SHP77 (cell line): ENCODE data around the gene PDIA5.
"Not testable (repeated sequence)": the region's sequence is repeated elsewhere in the genome, so short reads cannot be mapped to it uniquely, and the experiment has no call there.

Experiments
- DNase-seq, 2 experiments: peaks; one replicate each; lab custom pipeline; 2025; lab: John Stamatoyannopoulos, UW

Gene PDIA5

GRCh38 chr3:123093696-123094095 lies 26.9 kb downstream of the PDIA5 start:
- no peak for DNase-seq

- no peak for DNase-seq
Observed at GRCh38 chr3:123094516-123095313, 27.9 kb downstream of the PDIA5 start.

- DNase-seq: no peak
Observed at GRCh38 chr3:123096126-123096525, 29.3 kb downstream of the PDIA5 start.

GRCh38 chr3:123096731-123097130 lies 29.9 kb downstream of the PDIA5 start:
- DNase-seq: no peak

- no peak for DNase-seq
Observed at GRCh38 chr3:123098426-123099330, 31.9 kb downstream of the PDIA5 start.

GRCh38 chr3:123099331-123100192 lies 32.7 kb downstream of the PDIA5 start:
- DNase-seq: no peak

- no peak for DNase-seq
Observed at GRCh38 chr3:123100193-123100776, 33.5 kb downstream of the PDIA5 start.

GRCh38 chr3:123102249-123102648 lies 35.4 kb downstream of the PDIA5 start:
- no peak for DNase-seq

GRCh38 chr3:123102826-123103225 lies 36.0 kb downstream of the PDIA5 start:
- DNase-seq: no peak

- DNase-seq: no peak
Observed at GRCh38 chr3:123104550-123104949, 37.7 kb downstream of the PDIA5 start.

GRCh38 chr3:123105201-123106189 lies 38.7 kb downstream of the PDIA5 start:
- DNase-seq: no peak

- DNase-seq: no peak
Observed at GRCh38 chr3:123110282-123110975, 43.6 kb downstream of the PDIA5 start.

- no peak for DNase-seq
Observed at GRCh38 chr3:123110976-123111615, 44.3 kb downstream of the PDIA5 start.

GRCh38 chr3:123111640-123112039 lies 44.8 kb downstream of the PDIA5 start:
- no peak for DNase-seq

- DNase-seq: no peak
Observed at GRCh38 chr3:123112232-123112631, 45.4 kb downstream of the PDIA5 start.

GRCh38 chr3:123112656-123113055 lies 45.8 kb downstream of the PDIA5 start:
- DNase-seq: not testable (repeated sequence)

- DNase-seq: no peak
Observed at GRCh38 chr3:123113889-123114450, 47.1 kb downstream of the PDIA5 start.

GRCh38 chr3:123116116-123116515 lies 49.3 kb downstream of the PDIA5 start:
- no peak for DNase-seq

- no peak for DNase-seq
Observed at GRCh38 chr3:123119388-123119787, 52.6 kb downstream of the PDIA5 start.
